H1 (cell line): Measurements from ENCODE around the gene RNF13. TPM values are rescaled to one million over a fixed set of nuclear protein-coding genes. Genes with fewer than 3 reads are reported as not detected.
A peak's percentile ranks its signal among the peaks of the same experiment; 100 is the strongest.

Source experiments
- CTCF ChIA-PET: fragments of 300-600 bp; sonication (Branson Sonifier 250); formaldehyde crosslinking; loops from one replicate; lab custom pipeline; 2021; ENCODE audit not compliant: partially characterized antibody; lab: Charles Lee
- POLR2A ChIA-PET: fragments of 300-600 bp; sonication (Branson Sonifier 250); formaldehyde crosslinking; loops from one replicate; lab custom pipeline; 2021; ENCODE audit warnings: inconsistent platforms; ENCODE audit not compliant: partially characterized antibody; lab: Charles Lee
- DNase-seq, 2 experiments: peaks; one replicate each; pipeline versions ENCODE4 v3.0.0 to v3.0.0-alpha.2; 2010 to 2022; ENCODE audit warnings: low spot score in 2 of 2, low read depth in 1 of 2, mixed read lengths in 1 of 2
- FAIRE-seq: peaks from 2 replicates; lab custom pipeline; 2011; peaks lifted over from hg19 to GRCh38; lab: Jason Lieb, UNC
- H2AFZ ChIP-seq: 2 replicates; pipeline ENCODE4 v1.8.1; 2012; ENCODE audit warnings: low read length, inconsistent platforms
- H2AK5ac ChIP-seq: 2 replicates; pipeline ENCODE4 v1.6.1; 2013; ENCODE audit warnings: low read depth, low read length
- H2BK120ac ChIP-seq: replicated peaks from 2 replicates; pipeline ENCODE3; 2013; ENCODE audit warnings: low read depth, low read length, inconsistent platforms
- H2BK12ac ChIP-seq: 2 replicates; pipeline ENCODE4 v1.6.1; 2013; ENCODE audit warnings: low read depth, low read length
- H2BK15ac ChIP-seq: 2 replicates; pipeline ENCODE4 v1.6.1; 2013; ENCODE audit warnings: low read length
- H2BK20ac ChIP-seq: 2 replicates; pipeline ENCODE4 v1.6.1; 2013; ENCODE audit warnings: low read length
- H2BK5ac ChIP-seq: 2 replicates; pipeline ENCODE4 v1.6.1; 2013; ENCODE audit warnings: low read depth, low read length
- H3K14ac ChIP-seq: 2 replicates; pipeline ENCODE4 v1.6.1; 2013; ENCODE audit warnings: inconsistent platforms; ENCODE audit not compliant: insufficient read length
- H3K18ac ChIP-seq: 2 replicates; pipeline ENCODE4 v1.6.1; 2013; ENCODE audit warnings: low read length; ENCODE audit errors: extremely low read depth
- H3K23ac ChIP-seq: 2 replicates; pipeline ENCODE4 v1.6.1; 2013; ENCODE audit warnings: inconsistent platforms; ENCODE audit not compliant: insufficient read length
- H3K23me2 ChIP-seq: 2 replicates; pipeline ENCODE4 v1.6.1; 2013; ENCODE audit warnings: low read depth, low read length
- H3K27ac ChIP-seq: 2 replicates; pipeline ENCODE4 v1.6.1; 2011; ENCODE audit warnings: low read depth, low read length, inconsistent platforms
- H3K27me3 ChIP-seq, 4 experiments: replicated peaks in 1 of 4; 1 replicate in 1 of 4; 2 replicates in 3 of 4; pipeline versions ENCODE4 v1.6.1 to v1.8.1; 2011 to 2013; ENCODE audit warnings: low read length in 3 of 4, mild to moderate bottlenecking in 3 of 4, inconsistent platforms in 2 of 4, mixed read lengths in 2 of 4, moderate library complexity in 1 of 4; ENCODE audit not compliant: control insufficient read depth in 3 of 4, insufficient read depth in 3 of 4; ENCODE audit errors: extremely low read depth in 1 of 4
- H3K36me3 ChIP-seq, 4 experiments: 2 replicates each; pipeline versions ENCODE4 v1.6.1 to v1.8.1; 2011 to 2013; ENCODE audit warnings: mild to moderate bottlenecking in 4 of 4, low read length in 3 of 4, moderate library complexity in 2 of 4, control low read depth in 1 of 4, inconsistent platforms in 1 of 4; ENCODE audit not compliant: insufficient read depth in 4 of 4, control insufficient read depth in 2 of 4
- H3K4ac ChIP-seq: replicated peaks from 2 replicates; pipeline ENCODE3; 2013; ENCODE audit warnings: low read length, low read depth, mixed read lengths, inconsistent platforms; ENCODE audit not compliant: insufficient read length
- H3K4me1 ChIP-seq, 4 experiments: replicated peaks in 1 of 4; 1 replicate in 1 of 4; 2 replicates in 3 of 4; pipeline versions ENCODE4 v1.6.1 to v1.8.1; 2011 to 2013; ENCODE audit warnings: low read length in 3 of 4, inconsistent platforms in 2 of 4, mixed read lengths in 1 of 4; ENCODE audit not compliant: insufficient read depth in 4 of 4, control insufficient read depth in 3 of 4
- H3K4me2 ChIP-seq, 2 experiments: 2 replicates each; pipeline versions ENCODE4 v1.6.1 to v1.8.1; 2011 to 2013; ENCODE audit warnings: low read depth in 2 of 2, low read length in 2 of 2, control low read depth in 1 of 2, inconsistent platforms in 1 of 2, mild to moderate bottlenecking in 1 of 2; ENCODE audit not compliant: insufficient read depth in 1 of 2
- H3K4me3 ChIP-seq, 4 experiments: fragments of 200-600, 300-600 bp in 1 of 4; sonication (generic), shearing (Covaris generic), sonication (Bioruptor Twin) in 1 of 4; 2 replicates each; pipeline versions ENCODE4 v1.5.1 to v1.8.1; 2011 to 2016; ENCODE audit warnings: low read length in 4 of 4, low read depth in 3 of 4, control low read depth in 2 of 4, inconsistent platforms in 2 of 4, mild to moderate bottlenecking in 2 of 4, mixed read lengths in 1 of 4, moderate library complexity in 1 of 4; ENCODE audit not compliant: insufficient read depth in 2 of 4; ENCODE audit errors: extremely low read depth in 1 of 4
- H3K56ac ChIP-seq: replicated peaks from 2 replicates; pipeline ENCODE3; 2013; ENCODE audit warnings: low read depth, mild to moderate bottlenecking, mixed read lengths, low read length, inconsistent platforms; ENCODE audit not compliant: insufficient read length
- H3K79me1 ChIP-seq: 2 replicates; pipeline ENCODE4 v1.6.1; 2013; ENCODE audit warnings: low read depth, low read length, control low read depth
- H3K79me2 ChIP-seq, 2 experiments: 2 replicates each; pipeline versions ENCODE4 v1.6.1 to v1.8.1; 2012 to 2013; ENCODE audit warnings: low read length in 2 of 2, mild to moderate bottlenecking in 2 of 2, inconsistent platforms in 1 of 2; ENCODE audit not compliant: insufficient read depth in 2 of 2, control insufficient read depth in 1 of 2
- H3K9ac ChIP-seq, 4 experiments: replicated peaks in 1 of 4; 1 replicate in 1 of 4; 2 replicates in 3 of 4; pipeline versions ENCODE4 v1.6.1 to v1.8.1; 2011 to 2013; ENCODE audit warnings: low read depth in 3 of 4, low read length in 3 of 4, control low read depth in 2 of 4, mild to moderate bottlenecking in 2 of 4, moderate library complexity in 2 of 4, inconsistent platforms in 1 of 4; ENCODE audit errors: extremely low read depth in 1 of 4
- H3K9me3 ChIP-seq, 2 experiments: 2 replicates each; pipeline versions ENCODE4 v1.6.1 to v1.8.1; 2012 to 2013; ENCODE audit warnings: mild to moderate bottlenecking in 2 of 2, moderate library complexity in 2 of 2, control low read depth in 1 of 2, inconsistent platforms in 1 of 2, low read depth in 1 of 2, low read length in 1 of 2, mixed read lengths in 1 of 2; ENCODE audit not compliant: insufficient read depth in 2 of 2
- H4K20me1 ChIP-seq, 2 experiments: replicated peaks in 1 of 2; 2 replicates each; pipeline versions ENCODE3 to v1.8.1; 2011 to 2013; ENCODE audit warnings: inconsistent platforms in 2 of 2, low read length in 2 of 2, mild to moderate bottlenecking in 1 of 2; ENCODE audit not compliant: insufficient read depth in 2 of 2, control insufficient read depth in 1 of 2
- H4K5ac ChIP-seq: 2 replicates; pipeline ENCODE4 v1.6.1; 2013; ENCODE audit warnings: low read length, low read depth, mixed read lengths, inconsistent platforms; ENCODE audit not compliant: insufficient read length
- H4K8ac ChIP-seq: 2 replicates; pipeline ENCODE4 v1.8.0; 2013; ENCODE audit warnings: mild to moderate bottlenecking, moderate library complexity, low read length, inconsistent platforms; ENCODE audit not compliant: insufficient read depth; ENCODE audit errors: extremely low read depth
- H4K91ac ChIP-seq: replicated peaks from 2 replicates; pipeline ENCODE3; 2013; ENCODE audit warnings: low read length, mixed read lengths, inconsistent platforms; ENCODE audit not compliant: insufficient read length
- CBX5 ChIP-seq: fragments of 300-800, 300-1000 bp; sonication (generic); IDR thresholded peaks from 2 replicates; pipeline ENCODE4 v1.7.1; 2016; ENCODE audit warnings: antibody characterized with exemption, low read length, low read depth
- CREB1 ChIP-seq: IDR thresholded peaks from 2 replicates; pipeline ENCODE4 v1.6.1; 2012; ENCODE audit warnings: inconsistent platforms
- POLR2AphosphoS5 ChIP-seq: IDR thresholded peaks from 2 replicates; pipeline ENCODE4 v1.6.1; 2011; ENCODE audit warnings: low read depth, low read length
- POU5F1 ChIP-seq: IDR thresholded peaks from 2 replicates; pipeline ENCODE4 v1.6.1; 2011; ENCODE audit warnings: low read depth, mild to moderate bottlenecking, low read length, moderate library complexity
- SP1 ChIP-seq: IDR thresholded peaks from 2 replicates; pipeline ENCODE4 v1.6.1; 2011; ENCODE audit warnings: low read depth, low read length
- SRF ChIP-seq: IDR thresholded peaks from 2 replicates; pipeline ENCODE4 v1.6.1; 2011; ENCODE audit warnings: mild to moderate bottlenecking, low read depth, low read length, moderate library complexity
- TCF12 ChIP-seq: IDR thresholded peaks from 2 replicates; pipeline ENCODE4 v1.6.1; 2011; ENCODE audit warnings: low read depth, mild to moderate bottlenecking, low read length
- ZNF274 ChIP-seq: IDR thresholded peaks from 2 replicates; pipeline ENCODE4 v1.7.0; 2012; ENCODE audit warnings: low read length, borderline replicate concordance; ENCODE audit errors: extremely low read depth
- WGBS, 2 experiments: shearing (Covaris generic) in 1 of 2; methylation state at CpG; one replicate each; pipeline versions ENCODE4 v1.1.6 to v1.1.7; 2013 to 2015; ENCODE audit warnings: low lambda C conversion rate in 2 of 2, mixed read lengths in 2 of 2, inconsistent platforms in 1 of 2, low coverage in 1 of 2, missing lambda C conversion rate in 1 of 2; ENCODE audit not compliant: insufficient replicate concordance in 2 of 2, insufficient coverage in 1 of 2, insufficient read length in 1 of 2; ENCODE audit errors: extremely low coverage in 1 of 2, missing lambda C conversion rate in 1 of 2; 5-methylcytosine and 5-hydroxymethylcytosine counted together
- polyA plus RNA-seq, 7 experiments: library from polyadenylated mRNA; depleted of rRNA in 3 of 7; stranded (reverse) in 5 of 7; unstranded in 2 of 7; fragments of >200 nt in 5 of 7; fragments of 200-250 nt in 2 of 7; gene quantifications; 1 replicate in 5 of 7; 2 replicates in 1 of 7; 4 replicates in 1 of 7; pipeline versions ENCODE4 v1.2.1 to v1.2.3, GENCODE V29; 2011 to 2013; ENCODE audit warnings: missing spikeins in 2 of 7, mixed read lengths in 2 of 7
- total RNA-seq: library from RNA; stranded (reverse); fragmentation: NEBNext Ultra II Directional; extraction: Animal tissue kit (Norgen Biotek cat#: 25700); gene quantifications from 2 replicates; pipeline ENCODE4 v1.2.1, GENCODE V29; 2021
- TF ChIP-seq, protein P1 (sequence below): IDR thresholded peaks from 2 replicates; pipeline ENCODE4 v1.6.1; 2012; ENCODE audit warnings: inconsistent platforms
- TF ChIP-seq, protein P2 (sequence below), 3 experiments: IDR thresholded peaks; 1 replicate in 2 of 3; 2 replicates in 1 of 3; pipeline versions ENCODE4 v1.5.1 to v1.6.1; 2011; ENCODE audit warnings: low read length in 3 of 3, mild to moderate bottlenecking in 3 of 3, inconsistent platforms in 2 of 3, low read depth in 1 of 3, moderate library complexity in 1 of 3; ENCODE audit not compliant: insufficient read depth in 1 of 3; ENCODE audit errors: control extremely low read depth in 1 of 3

The RNF13 gene
- total and polyA plus RNA-seq, 2 of the 8 experiments (the other 6 are each of a cell fraction or from before 2014, with no cell fraction given) = 19.4 to 35.4 TPM

DNA sequence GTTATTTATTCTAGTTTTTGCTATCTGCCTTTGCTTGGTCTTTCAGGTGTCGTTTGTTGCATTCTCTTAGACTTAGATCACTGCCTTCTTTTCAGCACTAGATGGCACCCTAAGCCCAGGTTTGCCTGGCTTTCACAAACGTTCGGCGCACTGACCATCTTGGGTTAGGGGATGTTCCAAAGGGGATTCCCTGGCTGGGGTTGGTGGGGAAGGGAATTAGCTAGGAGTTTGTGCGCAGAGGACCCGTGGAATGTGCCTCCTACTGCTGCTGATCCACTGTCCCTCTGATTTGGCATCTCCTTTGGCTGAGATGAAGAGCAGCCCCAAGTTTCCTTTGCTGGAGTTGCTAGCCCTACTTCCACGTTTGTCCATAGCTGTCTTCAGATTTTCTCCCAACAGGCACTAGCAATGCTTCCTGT lies 123.8 kb downstream of the RNF13 start:
- Histone ChIP-seq H3K4me3 (no peak overlapping the region), H3K9ac (no peak overlapping the region), H4K5ac (no peak overlapping the region), H2BK12ac (no peak overlapping the region), H2BK20ac (no peak overlapping the region; the same call in 1 of the 2 replicates), H3K4ac (no peak overlapping the region), H3K23me2 (no peaks in the 10 kb centered on the region), H3K14ac (no peak overlapping the region), H3K4me2 (no peak overlapping the region), H3K27me3 (no peaks in the 10 kb centered on the region), H3K56ac (no peak overlapping the region), H3K79me1 (no peaks in the 10 kb centered on the region; the same call in 1 of the 2 replicates), H2BK15ac (no peak overlapping the region), H4K8ac (no peak overlapping the region), H2AK5ac (no peak overlapping the region), H4K20me1 (no peaks in the 10 kb centered on the region), H3K36me3 (peaks cover 0 to 13% (median 2%) of the 10 kb centered on the region in 4 experiments; a peak in 3 of 8 replicates), H3K9me3 (peaks cover 8 to 11% of the 10 kb centered on the region in 2 experiments; a peak in 3 of 4 replicates), H2AFZ (no peak overlapping the region), H2BK120ac (no peak overlapping the region), H4K91ac (no peak overlapping the region), H3K18ac (no peak overlapping the region), H3K27ac (no peak overlapping the region), H3K4me1 (no peaks in the 10 kb centered on the region), H3K23ac (no peak overlapping the region), H3K79me2 (no peaks in the 10 kb centered on the region), H2BK5ac (no peak overlapping the region)
- POLR2A ChIA-PET = interaction anchor here (1.0 to 2.0 kb wide), 4 partner anchors 19 to 283 kb away, joined by 3 to 10 read pairs (median 4); partner anchors contain the start of gene PFN2
- peak; percentile 94 for FAIRE-seq
- DNase-seq = peak; percentile 50 to 63
- 45% methylated on average over 7 of the region's 7 CpGs; no CpG with 5 or more reads in 1 of the 2 experiments for WGBS, 2 experiments
- CTCF ChIA-PET = interaction anchor here (0.6 to 4.2 kb wide), 46 partner anchors 8 to 608 kb away, joined by 3 to 52 read pairs (median 4); no protein-coding TSS in a partner anchor
- no peak for TF ChIP-seq SRF
- no peak for TF ChIP-seq TCF12
- TF ChIP-seq, protein P1, sequence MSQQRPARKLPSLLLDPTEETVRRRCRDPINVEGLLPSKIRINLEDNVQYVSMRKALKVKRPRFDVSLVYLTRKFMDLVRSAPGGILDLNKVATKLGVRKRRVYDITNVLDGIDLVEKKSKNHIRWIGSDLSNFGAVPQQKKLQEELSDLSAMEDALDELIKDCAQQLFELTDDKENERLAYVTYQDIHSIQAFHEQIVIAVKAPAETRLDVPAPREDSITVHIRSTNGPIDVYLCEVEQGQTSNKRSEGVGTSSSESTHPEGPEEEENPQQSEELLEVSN = no peak
- TF ChIP-seq, protein P2, sequence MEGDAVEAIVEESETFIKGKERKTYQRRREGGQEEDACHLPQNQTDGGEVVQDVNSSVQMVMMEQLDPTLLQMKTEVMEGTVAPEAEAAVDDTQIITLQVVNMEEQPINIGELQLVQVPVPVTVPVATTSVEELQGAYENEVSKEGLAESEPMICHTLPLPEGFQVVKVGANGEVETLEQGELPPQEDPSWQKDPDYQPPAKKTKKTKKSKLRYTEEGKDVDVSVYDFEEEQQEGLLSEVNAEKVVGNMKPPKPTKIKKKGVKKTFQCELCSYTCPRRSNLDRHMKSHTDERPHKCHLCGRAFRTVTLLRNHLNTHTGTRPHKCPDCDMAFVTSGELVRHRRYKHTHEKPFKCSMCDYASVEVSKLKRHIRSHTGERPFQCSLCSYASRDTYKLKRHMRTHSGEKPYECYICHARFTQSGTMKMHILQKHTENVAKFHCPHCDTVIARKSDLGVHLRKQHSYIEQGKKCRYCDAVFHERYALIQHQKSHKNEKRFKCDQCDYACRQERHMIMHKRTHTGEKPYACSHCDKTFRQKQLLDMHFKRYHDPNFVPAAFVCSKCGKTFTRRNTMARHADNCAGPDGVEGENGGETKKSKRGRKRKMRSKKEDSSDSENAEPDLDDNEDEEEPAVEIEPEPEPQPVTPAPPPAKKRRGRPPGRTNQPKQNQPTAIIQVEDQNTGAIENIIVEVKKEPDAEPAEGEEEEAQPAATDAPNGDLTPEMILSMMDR (IDR thresholded peaks at IDR 0.05; ENCODE audit: control extremely low read depth in 1 of 3, insufficient read depth in 1 of 3, low read depth in 1 of 3, low read length in 3 of 3) = peak; percentile 45 to 86 (median 83)
- TF ChIP-seq ZNF274 = no peak
- no peak for TF ChIP-seq POLR2AphosphoS5
- no peak for TF ChIP-seq POU5F1
- TF ChIP-seq CBX5 = no peak
- TF ChIP-seq SP1 = no peak
- TF ChIP-seq CREB1 = no peak
